ENCODE measurements around the gene SLX9.

DNA sequence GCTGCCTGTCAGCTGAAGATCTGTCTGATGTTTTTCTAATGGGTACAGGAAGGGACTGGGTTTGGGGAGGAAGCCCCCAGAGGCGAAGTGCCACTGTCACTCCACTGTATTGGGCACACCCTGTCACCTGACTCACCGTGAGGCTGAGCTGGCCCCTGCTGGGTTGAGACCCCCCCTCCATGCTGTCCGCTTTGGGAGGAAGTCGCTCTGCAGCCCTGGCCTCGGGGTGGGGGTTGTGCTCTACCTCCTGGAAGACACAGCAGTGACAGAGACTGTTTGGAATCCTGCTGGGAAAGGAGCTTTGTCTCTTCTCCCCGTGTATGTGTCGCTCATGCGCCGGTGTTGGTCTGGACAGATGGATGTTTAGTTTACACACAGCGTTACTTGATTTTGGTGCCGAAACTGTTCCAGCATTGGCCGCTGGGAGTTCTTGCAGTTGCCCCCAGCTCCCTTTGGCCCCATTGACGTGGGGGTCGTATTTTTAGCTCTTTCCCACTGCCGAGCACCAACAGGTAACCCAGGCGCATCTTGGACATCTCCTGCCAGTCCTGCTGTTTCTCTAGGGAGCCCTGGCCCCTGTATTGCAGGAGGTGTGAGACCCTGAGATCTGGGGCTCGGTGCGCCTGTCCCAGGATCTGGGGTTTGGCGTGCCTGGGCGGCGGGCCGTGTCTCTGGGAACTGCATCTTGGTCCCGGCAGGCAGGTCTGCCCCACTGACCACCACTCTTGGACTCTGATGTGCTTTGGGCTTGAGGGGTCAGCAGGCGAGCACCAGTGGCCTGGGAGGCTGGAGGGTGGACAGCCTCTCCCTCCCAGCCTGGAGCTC lies 30.3 kb downstream of the SLX9 start:
- TF ChIP-seq, protein P1, sequence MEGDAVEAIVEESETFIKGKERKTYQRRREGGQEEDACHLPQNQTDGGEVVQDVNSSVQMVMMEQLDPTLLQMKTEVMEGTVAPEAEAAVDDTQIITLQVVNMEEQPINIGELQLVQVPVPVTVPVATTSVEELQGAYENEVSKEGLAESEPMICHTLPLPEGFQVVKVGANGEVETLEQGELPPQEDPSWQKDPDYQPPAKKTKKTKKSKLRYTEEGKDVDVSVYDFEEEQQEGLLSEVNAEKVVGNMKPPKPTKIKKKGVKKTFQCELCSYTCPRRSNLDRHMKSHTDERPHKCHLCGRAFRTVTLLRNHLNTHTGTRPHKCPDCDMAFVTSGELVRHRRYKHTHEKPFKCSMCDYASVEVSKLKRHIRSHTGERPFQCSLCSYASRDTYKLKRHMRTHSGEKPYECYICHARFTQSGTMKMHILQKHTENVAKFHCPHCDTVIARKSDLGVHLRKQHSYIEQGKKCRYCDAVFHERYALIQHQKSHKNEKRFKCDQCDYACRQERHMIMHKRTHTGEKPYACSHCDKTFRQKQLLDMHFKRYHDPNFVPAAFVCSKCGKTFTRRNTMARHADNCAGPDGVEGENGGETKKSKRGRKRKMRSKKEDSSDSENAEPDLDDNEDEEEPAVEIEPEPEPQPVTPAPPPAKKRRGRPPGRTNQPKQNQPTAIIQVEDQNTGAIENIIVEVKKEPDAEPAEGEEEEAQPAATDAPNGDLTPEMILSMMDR (IDR thresholded peaks at IDR 0.05) = no peak
- no peak for TF ChIP-seq POLR2A (IDR thresholded peaks at IDR 0.05)
